ENCODE data around the gene SYNJ2.

SYNJ2 gene

DNA sequence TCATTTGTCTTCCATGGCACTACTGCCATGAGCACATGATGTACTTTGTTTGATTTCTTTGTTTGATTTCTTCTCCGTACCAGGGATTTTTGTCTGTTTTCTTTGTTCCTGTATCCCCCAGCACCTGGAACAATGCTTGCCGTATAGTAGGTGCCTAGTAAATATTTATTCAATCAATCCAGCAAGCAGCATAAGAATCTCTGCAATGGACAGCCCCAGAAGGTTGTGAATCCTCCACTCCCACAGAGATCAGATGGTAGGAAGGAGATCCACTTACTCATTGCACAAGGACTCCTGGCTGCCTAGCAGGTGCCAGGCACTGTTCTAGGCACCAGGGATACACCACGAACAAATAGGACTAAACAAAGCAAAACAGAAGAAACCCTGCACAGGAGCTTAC, 6.7 kb upstream of the SYNJ2 start:
- Histone ChIP-seq H3K79me2 (ENCODE audit: insufficient read depth, low read length) (no peaks in the 10 kb centered on the region), H3K27ac (ENCODE audit: low read length) (no peak overlapping the region), H2AFZ (ENCODE audit: low read depth, low read length) (no peak overlapping the region), H3K4me3 (ENCODE audit: low read depth in 1 of 2, low read length in 2 of 2) (no peak overlapping the region), H3K27me3 (ENCODE audit: insufficient read depth, low read length, poor library complexity) (no peaks in the 10 kb centered on the region), H3K9me3 (ENCODE audit: insufficient read depth, low read length, severe bottlenecking) (no peaks in the 10 kb centered on the region), H3K36me3 (ENCODE audit: insufficient read depth, low read length) (no peaks in the 10 kb centered on the region), H3K4me2 (ENCODE audit: insufficient read depth, low read length) (no peak overlapping the region), H3K9ac (ENCODE audit: low read depth, low read length) (no peak overlapping the region), H3K4me1 (ENCODE audit: insufficient read depth, low read length) (no peaks in the 10 kb centered on the region), H4K20me1 (ENCODE audit: insufficient read depth, low read length) (no peaks in the 10 kb centered on the region)
- TF ChIP-seq, protein P1, sequence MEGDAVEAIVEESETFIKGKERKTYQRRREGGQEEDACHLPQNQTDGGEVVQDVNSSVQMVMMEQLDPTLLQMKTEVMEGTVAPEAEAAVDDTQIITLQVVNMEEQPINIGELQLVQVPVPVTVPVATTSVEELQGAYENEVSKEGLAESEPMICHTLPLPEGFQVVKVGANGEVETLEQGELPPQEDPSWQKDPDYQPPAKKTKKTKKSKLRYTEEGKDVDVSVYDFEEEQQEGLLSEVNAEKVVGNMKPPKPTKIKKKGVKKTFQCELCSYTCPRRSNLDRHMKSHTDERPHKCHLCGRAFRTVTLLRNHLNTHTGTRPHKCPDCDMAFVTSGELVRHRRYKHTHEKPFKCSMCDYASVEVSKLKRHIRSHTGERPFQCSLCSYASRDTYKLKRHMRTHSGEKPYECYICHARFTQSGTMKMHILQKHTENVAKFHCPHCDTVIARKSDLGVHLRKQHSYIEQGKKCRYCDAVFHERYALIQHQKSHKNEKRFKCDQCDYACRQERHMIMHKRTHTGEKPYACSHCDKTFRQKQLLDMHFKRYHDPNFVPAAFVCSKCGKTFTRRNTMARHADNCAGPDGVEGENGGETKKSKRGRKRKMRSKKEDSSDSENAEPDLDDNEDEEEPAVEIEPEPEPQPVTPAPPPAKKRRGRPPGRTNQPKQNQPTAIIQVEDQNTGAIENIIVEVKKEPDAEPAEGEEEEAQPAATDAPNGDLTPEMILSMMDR (IDR thresholded peaks at IDR 0.05; ENCODE audit: borderline replicate concordance, extremely low read depth, low read length, poor library complexity, severe bottlenecking): no peak
- TF ChIP-seq EZH2 (IDR thresholded peaks at IDR 0.05; ENCODE audit: borderline replicate concordance, low read depth, low read length, severe bottlenecking): no peak
- DNase-seq (no peak), ATAC-seq (ENCODE audit: insufficient read depth, low read depth) (no peak)

DNA sequence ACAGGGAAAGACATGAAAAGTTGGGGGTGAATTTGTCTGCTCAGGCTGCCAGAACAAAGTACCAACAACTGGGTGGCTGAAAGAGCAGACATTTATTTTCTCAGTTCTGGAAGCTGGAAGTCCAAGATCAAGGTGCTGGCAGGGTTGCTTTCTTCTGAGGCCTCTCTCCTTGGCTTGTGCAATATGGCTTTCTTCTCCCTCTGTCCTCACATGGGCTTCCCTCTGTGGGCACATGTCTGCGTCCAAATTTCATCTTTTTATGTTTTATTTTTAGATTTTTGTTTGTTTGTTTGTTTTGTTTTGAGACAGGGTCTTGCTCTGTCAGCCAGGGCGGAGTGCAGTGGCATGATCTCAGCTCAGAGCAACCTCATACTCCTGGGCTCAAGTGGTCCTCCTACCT, 6.2 kb upstream of the SYNJ2 start:
- no peak overlapping the region for H3K9ac ChIP-seq (ENCODE audit: low read depth, low read length)
- ATAC-seq (ENCODE audit: insufficient read depth, low read depth) (no peak), DNase-seq (no peak)
- TF ChIP-seq EZH2 (IDR thresholded peaks at IDR 0.05; ENCODE audit: borderline replicate concordance, low read depth, low read length, severe bottlenecking): no peak
- H2AFZ ChIP-seq (ENCODE audit: low read depth, low read length): no peak overlapping the region
- no peaks in the 10 kb centered on the region for H3K36me3 ChIP-seq (ENCODE audit: insufficient read depth, low read length)
- no peaks in the 10 kb centered on the region for H3K79me2 ChIP-seq (ENCODE audit: insufficient read depth, low read length)
- no peak overlapping the region for H3K4me2 ChIP-seq (ENCODE audit: insufficient read depth, low read length)
- no peaks in the 10 kb centered on the region for H3K9me3 ChIP-seq (ENCODE audit: insufficient read depth, low read length, severe bottlenecking)
- H3K4me3 ChIP-seq (ENCODE audit: low read depth in 1 of 2, low read length in 2 of 2): no peak overlapping the region
- H3K27ac ChIP-seq (ENCODE audit: low read length): no peak overlapping the region
- H3K4me1 ChIP-seq (ENCODE audit: insufficient read depth, low read length): no peaks in the 10 kb centered on the region
- H4K20me1 ChIP-seq (ENCODE audit: insufficient read depth, low read length): no peaks in the 10 kb centered on the region
- no peaks in the 10 kb centered on the region for H3K27me3 ChIP-seq (ENCODE audit: insufficient read depth, low read length, poor library complexity)

DNA sequence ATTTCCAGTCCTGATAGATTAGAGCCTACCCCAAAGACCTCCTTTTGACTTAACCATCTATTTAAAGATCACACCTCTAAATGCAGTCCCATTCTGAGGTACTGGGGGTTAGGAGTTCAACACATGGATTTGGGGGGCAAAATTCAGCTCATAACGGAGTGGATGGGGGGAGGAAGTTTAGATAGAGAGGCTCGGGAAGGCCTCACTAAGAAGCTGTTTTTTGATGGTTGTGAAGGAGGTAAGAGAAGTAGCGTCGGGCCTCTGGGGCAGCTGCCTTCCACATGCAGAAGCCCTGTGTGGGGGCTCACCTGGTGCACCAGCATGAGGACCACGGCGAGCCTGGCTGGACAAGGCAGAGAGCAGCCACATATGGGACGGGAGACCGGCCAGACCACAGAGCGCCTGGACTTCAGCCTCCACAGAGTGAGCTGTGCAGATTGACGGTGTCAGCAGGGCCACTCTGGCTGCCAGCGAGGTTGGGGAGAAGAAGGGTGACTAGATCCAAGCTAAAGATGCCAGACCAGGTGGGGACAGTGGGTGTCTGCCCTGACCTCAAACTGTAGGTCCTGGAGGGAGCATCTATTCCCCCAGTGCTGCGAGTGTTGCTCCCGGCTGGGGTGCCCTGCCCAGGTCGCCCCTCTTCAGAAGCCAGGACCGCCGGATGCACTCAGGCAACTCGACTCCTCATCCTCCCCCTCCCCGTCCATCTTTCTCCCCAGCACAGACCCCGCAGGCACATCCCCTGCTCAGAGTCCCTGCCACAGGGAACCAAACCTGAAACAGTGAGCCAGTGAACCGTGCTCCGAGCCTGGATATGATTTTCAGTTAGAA, 5.1 kb upstream of the SYNJ2 start:
- no peak overlapping the region for H2AFZ ChIP-seq (ENCODE audit: low read depth, low read length)
- no peak overlapping the region for H3K4me2 ChIP-seq (ENCODE audit: insufficient read depth, low read length)
- H4K20me1 ChIP-seq (ENCODE audit: insufficient read depth, low read length): no peaks in the 10 kb centered on the region
- TF ChIP-seq, protein P1 (IDR thresholded peaks at IDR 0.05; ENCODE audit: borderline replicate concordance, extremely low read depth, low read length, poor library complexity, severe bottlenecking): no peak
- no peak for TF ChIP-seq EZH2 (IDR thresholded peaks at IDR 0.05; ENCODE audit: borderline replicate concordance, low read depth, low read length, severe bottlenecking)
- H3K27ac ChIP-seq (ENCODE audit: low read length): no peak overlapping the region
- no peak for DNase-seq
- no peaks in the 10 kb centered on the region for H3K79me2 ChIP-seq (ENCODE audit: insufficient read depth, low read length)
- H3K4me3 ChIP-seq (ENCODE audit: low read depth in 1 of 2, low read length in 2 of 2): no peak overlapping the region
- no peaks in the 10 kb centered on the region for H3K27me3 ChIP-seq (ENCODE audit: insufficient read depth, low read length, poor library complexity)
- no peak for ATAC-seq (ENCODE audit: insufficient read depth, low read depth)
- 0 out of 2 replicates have a peak, but pooled peaks cover 5% of the 10 kb centered on the region for H3K4me1 ChIP-seq (ENCODE audit: insufficient read depth, low read length)
- no peak overlapping the region for H3K9ac ChIP-seq (ENCODE audit: low read depth, low read length)
- no peaks in the 10 kb centered on the region for H3K36me3 ChIP-seq (ENCODE audit: insufficient read depth, low read length)
- no peaks in the 10 kb centered on the region for H3K9me3 ChIP-seq (ENCODE audit: insufficient read depth, low read length, severe bottlenecking)

DNA sequence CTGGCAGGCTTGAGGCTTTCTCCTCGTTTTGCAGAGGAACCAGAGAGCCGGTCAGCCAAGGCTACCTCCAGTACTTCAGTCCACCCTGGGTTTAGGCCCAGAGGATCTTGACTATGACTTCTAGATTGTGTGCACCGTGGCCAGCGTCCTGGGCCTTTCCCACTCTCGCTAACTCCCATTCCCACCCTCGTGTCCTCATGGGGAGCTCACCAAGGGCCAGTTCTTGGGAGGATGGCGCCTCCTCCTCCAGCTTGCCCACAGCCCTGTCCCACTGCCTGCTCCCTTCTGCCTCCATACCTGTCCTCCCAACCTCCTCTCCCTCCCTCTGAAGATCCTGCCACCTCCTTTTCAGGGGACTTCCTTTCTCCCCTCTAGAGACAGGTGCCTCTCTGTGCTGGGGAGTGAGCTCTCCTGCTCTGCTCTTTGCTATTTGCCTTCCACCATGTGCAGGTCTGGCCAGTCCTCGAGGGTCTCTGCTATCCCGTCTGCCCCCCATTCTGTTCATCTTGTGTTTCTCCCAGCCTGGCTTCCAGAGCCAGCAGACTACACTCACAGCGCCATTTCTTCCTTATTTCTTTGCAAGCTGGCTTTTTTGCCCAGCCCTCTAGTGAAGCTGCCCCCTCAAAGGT, 4.4 kb upstream of the SYNJ2 start:
- peaks cover 7% of the 10 kb centered on the region for H3K4me1 ChIP-seq (ENCODE audit: insufficient read depth, low read length)
- no peak overlapping the region for H3K9ac ChIP-seq (ENCODE audit: low read depth, low read length)
- no peak for ATAC-seq (ENCODE audit: insufficient read depth, low read depth)
- H3K9me3 ChIP-seq (ENCODE audit: insufficient read depth, low read length, severe bottlenecking): no peaks in the 10 kb centered on the region
- no peak overlapping the region for H3K4me3 ChIP-seq (ENCODE audit: low read depth in 1 of 2, low read length in 2 of 2)
- no peak for TF ChIP-seq EZH2 (IDR thresholded peaks at IDR 0.05; ENCODE audit: borderline replicate concordance, low read depth, low read length, severe bottlenecking)
- TF ChIP-seq, protein P1 (IDR thresholded peaks at IDR 0.05; ENCODE audit: borderline replicate concordance, extremely low read depth, low read length, poor library complexity, severe bottlenecking): no peak
- H4K20me1 ChIP-seq (ENCODE audit: insufficient read depth, low read length): no peaks in the 10 kb centered on the region
- H3K79me2 ChIP-seq (ENCODE audit: insufficient read depth, low read length): peaks cover 3% of the 10 kb centered on the region
- H3K27ac ChIP-seq (ENCODE audit: low read length): no peak overlapping the region
- H3K27me3 ChIP-seq (ENCODE audit: insufficient read depth, low read length, poor library complexity): no peaks in the 10 kb centered on the region
- no peak for DNase-seq
- no peak overlapping the region for H3K4me2 ChIP-seq (ENCODE audit: insufficient read depth, low read length)
- H3K36me3 ChIP-seq (ENCODE audit: insufficient read depth, low read length): no peaks in the 10 kb centered on the region
- H2AFZ ChIP-seq (ENCODE audit: low read depth, low read length): no peak overlapping the region
